ENCODE results near the gene DDX41. TPM values are rescaled to one million over a fixed set of nuclear protein-coding genes. Genes with fewer than 3 reads are reported as not detected.

Gene DDX41
- total and polyA plus RNA-seq, 2 of the 13 experiments (the other 11 are each of a cell fraction or from before 2014, with no cell fraction given): 62.8 to 105 TPM

DNA sequence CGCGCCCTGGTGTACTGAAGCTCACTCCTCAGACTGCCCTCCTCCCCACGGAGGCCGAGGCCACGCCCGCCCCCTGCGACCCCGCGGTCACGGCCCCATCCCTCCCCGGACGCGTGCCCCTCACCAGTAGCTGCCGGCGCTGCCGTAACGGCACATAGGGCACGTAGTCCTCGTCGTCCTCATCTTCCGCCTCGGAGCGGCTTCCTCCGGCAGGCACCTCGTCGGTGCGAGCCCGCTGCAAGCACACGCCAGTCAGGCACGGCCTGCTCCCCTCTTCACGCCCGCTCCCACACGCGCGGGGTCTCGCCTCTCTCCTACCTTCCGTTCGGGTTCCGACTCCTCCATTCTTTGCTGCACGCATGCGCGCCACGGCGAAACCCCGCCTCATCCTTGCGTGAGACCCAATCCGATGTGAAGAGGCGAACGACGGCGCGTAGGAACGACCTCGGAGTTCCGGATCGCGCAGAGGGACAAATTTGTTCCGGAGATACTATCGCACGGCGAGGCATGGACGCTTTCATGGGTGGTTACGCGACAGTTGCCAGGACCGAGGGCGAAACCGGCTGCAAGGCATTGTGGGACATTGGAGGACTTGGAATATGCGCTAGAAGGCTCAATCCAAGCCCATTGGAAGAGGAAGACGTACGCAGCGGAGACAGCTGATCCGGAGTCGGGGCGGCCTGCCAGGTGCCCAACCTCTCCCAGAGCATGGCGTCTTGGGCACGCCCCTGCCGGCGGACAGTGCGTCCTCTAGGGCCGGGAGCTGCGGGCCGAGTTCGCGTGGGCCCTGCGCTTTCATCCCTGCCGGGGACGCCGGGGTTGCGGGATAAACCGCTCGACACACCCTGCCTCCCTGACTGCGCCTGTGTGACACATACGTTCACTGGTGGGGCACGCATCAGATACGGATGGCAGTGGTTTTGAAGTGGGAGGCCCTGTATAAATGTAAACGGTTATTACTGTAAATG, at the start of gene DDX41 (continued):
- TF ChIP-seq, protein P1, sequence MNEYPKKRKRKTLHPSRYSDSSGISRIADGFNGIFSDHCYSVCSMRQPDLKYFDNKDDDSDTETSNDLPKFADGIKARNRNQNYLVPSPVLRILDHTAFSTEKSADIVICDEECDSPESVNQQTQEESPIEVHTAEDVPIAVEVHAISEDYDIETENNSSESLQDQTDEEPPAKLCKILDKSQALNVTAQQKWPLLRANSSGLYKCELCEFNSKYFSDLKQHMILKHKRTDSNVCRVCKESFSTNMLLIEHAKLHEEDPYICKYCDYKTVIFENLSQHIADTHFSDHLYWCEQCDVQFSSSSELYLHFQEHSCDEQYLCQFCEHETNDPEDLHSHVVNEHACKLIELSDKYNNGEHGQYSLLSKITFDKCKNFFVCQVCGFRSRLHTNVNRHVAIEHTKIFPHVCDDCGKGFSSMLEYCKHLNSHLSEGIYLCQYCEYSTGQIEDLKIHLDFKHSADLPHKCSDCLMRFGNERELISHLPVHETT (CRISPR knock-in tag; conservative IDR thresholded peaks at IDR 0.05): peak; percentile 95
- TF ChIP-seq SRSF4 (IDR thresholded peaks at IDR 0.05; ENCODE audit: low read depth, low read length, poor library complexity, severe bottlenecking) (no peak), ZFY (CRISPR knock-in tag; IDR thresholded peaks at IDR 0.05) (peak; percentile 83), NR3C1 (CRISPR knock-in tag; IDR thresholded peaks at IDR 0.05) (no peak), ZFP82 (CRISPR knock-in tag; IDR thresholded peaks at IDR 0.05; ENCODE audit: borderline replicate concordance) (no peak; the same call in 1 of the 2 replicates), ZNF598 (CRISPR knock-in tag; IDR thresholded peaks at IDR 0.05; ENCODE audit: borderline replicate concordance) (peak; percentile 96), GPN1 (CRISPR knock-in tag; IDR thresholded peaks at IDR 0.05; ENCODE audit: borderline replicate concordance) (no peak), HDAC2 (CRISPR knock-in tag; IDR thresholded peaks at IDR 0.05) (peak; percentile 97), ZNF431 (CRISPR knock-in tag; IDR thresholded peaks at IDR 0.05; ENCODE audit: borderline replicate concordance, low read depth) (0 out of 2 replicates have a peak, but pooled peaks have one; percentile 56), HOXD1 (CRISPR knock-in tag; IDR thresholded peaks at IDR 0.05) (no peak; the same call in 1 of the 2 replicates), SALL2 (CRISPR knock-in tag; IDR thresholded peaks at IDR 0.05) (peak; percentile 96)
- TF ChIP-seq, protein P2, sequence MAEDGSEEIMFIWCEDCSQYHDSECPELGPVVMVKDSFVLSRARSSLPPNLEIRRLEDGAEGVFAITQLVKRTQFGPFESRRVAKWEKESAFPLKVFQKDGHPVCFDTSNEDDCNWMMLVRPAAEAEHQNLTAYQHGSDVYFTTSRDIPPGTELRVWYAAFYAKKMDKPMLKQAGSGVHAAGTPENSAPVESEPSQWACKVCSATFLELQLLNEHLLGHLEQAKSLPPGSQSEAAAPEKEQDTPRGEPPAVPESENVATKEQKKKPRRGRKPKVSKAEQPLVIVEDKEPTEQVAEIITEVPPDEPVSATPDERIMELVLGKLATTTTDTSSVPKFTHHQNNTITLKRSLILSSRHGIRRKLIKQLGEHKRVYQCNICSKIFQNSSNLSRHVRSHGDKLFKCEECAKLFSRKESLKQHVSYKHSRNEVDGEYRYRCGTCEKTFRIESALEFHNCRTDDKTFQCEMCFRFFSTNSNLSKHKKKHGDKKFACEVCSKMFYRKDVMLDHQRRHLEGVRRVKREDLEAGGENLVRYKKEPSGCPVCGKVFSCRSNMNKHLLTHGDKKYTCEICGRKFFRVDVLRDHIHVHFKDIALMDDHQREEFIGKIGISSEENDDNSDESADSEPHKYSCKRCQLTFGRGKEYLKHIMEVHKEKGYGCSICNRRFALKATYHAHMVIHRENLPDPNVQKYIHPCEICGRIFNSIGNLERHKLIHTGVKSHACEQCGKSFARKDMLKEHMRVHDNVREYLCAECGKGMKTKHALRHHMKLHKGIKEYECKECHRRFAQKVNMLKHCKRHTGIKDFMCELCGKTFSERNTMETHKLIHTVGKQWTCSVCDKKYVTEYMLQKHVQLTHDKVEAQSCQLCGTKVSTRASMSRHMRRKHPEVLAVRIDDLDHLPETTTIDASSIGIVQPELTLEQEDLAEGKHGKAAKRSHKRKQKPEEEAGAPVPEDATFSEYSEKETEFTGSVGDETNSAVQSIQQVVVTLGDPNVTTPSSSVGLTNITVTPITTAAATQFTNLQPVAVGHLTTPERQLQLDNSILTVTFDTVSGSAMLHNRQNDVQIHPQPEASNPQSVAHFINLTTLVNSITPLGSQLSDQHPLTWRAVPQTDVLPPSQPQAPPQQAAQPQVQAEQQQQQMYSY (CRISPR knock-in tag; IDR thresholded peaks at IDR 0.05): 0 out of 2 replicates have a peak, but pooled peaks have one; percentile 32
- TF ChIP-seq, protein P3, sequence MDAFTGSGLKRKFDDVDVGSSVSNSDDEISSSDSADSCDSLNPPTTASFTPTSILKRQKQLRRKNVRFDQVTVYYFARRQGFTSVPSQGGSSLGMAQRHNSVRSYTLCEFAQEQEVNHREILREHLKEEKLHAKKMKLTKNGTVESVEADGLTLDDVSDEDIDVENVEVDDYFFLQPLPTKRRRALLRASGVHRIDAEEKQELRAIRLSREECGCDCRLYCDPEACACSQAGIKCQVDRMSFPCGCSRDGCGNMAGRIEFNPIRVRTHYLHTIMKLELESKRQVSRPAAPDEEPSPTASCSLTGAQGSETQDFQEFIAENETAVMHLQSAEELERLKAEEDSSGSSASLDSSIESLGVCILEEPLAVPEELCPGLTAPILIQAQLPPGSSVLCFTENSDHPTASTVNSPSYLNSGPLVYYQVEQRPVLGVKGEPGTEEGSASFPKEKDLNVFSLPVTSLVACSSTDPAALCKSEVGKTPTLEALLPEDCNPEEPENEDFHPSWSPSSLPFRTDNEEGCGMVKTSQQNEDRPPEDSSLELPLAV (CRISPR knock-in tag; conservative IDR thresholded peaks at IDR 0.05; ENCODE audit: low read depth): no peak
- TF ChIP-seq, protein P4, sequence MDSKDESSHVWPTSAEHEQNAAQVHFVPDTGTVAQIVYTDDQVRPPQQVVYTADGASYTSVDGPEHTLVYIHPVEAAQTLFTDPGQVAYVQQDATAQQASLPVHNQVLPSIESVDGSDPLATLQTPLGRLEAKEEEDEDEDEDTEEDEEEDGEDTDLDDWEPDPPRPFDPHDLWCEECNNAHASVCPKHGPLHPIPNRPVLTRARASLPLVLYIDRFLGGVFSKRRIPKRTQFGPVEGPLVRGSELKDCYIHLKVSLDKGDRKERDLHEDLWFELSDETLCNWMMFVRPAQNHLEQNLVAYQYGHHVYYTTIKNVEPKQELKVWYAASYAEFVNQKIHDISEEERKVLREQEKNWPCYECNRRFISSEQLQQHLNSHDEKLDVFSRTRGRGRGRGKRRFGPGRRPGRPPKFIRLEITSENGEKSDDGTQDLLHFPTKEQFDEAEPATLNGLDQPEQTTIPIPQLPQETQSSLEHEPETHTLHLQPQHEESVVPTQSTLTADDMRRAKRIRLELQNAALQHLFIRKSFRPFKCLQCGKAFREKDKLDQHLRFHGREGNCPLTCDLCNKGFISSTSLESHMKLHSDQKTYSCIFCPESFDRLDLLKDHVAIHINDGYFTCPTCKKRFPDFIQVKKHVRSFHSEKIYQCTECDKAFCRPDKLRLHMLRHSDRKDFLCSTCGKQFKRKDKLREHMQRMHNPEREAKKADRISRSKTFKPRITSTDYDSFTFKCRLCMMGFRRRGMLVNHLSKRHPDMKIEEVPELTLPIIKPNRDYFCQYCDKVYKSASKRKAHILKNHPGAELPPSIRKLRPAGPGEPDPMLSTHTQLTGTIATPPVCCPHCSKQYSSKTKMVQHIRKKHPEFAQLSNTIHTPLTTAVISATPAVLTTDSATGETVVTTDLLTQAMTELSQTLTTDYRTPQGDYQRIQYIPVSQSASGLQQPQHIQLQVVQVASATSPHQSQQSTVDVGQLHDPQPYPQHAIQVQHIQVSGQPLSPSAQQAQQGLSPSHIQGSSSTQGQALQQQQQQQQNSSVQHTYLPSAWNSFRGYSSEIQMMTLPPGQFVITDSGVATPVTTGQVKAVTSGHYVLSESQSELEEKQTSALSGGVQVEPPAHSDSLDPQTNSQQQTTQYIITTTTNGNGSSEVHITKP (CRISPR knock-in tag; IDR thresholded peaks at IDR 0.05; ENCODE audit: low read depth): peak; percentile 92
- TF ChIP-seq, protein P5, sequence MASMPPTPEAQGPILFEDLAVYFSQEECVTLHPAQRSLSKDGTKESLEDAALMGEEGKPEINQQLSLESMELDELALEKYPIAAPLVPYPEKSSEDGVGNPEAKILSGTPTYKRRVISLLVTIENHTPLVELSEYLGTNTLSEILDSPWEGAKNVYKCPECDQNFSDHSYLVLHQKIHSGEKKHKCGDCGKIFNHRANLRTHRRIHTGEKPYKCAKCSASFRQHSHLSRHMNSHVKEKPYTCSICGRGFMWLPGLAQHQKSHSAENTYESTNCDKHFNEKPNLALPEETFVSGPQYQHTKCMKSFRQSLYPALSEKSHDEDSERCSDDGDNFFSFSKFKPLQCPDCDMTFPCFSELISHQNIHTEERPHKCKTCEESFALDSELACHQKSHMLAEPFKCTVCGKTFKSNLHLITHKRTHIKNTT (CRISPR knock-in tag; IDR thresholded peaks at IDR 0.05): 0 out of 2 replicates have a peak, but pooled peaks have one; percentile 29

Measured in HepG2 (cell line).